HG03108 (cell line): ENCODE measurements around the gene MMP14.
A peak's percentile ranks its signal among the peaks of the same experiment; 100 is the strongest.
"Not testable (repeated sequence)": the region's sequence is repeated elsewhere in the genome, so short reads cannot be mapped to it uniquely, and the experiment has no call there.

Experiments used
- ATAC-seq: cut with Tn5 transposase; IDR thresholded peaks from one replicate; pipeline ENCODE4 v1.9.1; 2021; ENCODE audit warnings: moderate library complexity; ENCODE audit not compliant: unreplicated experiment

MMP14 gene

GRCh38 chr14:22836301-22837113 is at the start of gene MMP14:
TSS of gene MMP14 (plus strand) at chr14:22836585. CDS start at chr14:22836818, 233 bp downstream.
- no peak for ATAC-seq

GRCh38 chr14:22786685-22787084 is 49.7 kb upstream of the MMP14 start:
- no peak for ATAC-seq

- ATAC-seq: no peak
Observed at GRCh38 chr14:22791301-22791700, 45.1 kb upstream of the MMP14 start.

GRCh38 chr14:22792158-22792557 is 44.2 kb upstream of the MMP14 start:
- no peak for ATAC-seq

GRCh38 chr14:22793550-22793949 is 42.8 kb upstream of the MMP14 start:
- not testable (repeated sequence) for ATAC-seq

- ATAC-seq: no peak
Observed at GRCh38 chr14:22793976-22794375, 42.4 kb upstream of the MMP14 start.

- no peak for ATAC-seq
Observed at GRCh38 chr14:22794551-22794951, 41.8 kb upstream of the MMP14 start.

GRCh38 chr14:22796087-22796707 is 40.2 kb upstream of the MMP14 start:
- peak; percentile 63 for ATAC-seq

- ATAC-seq: no peak
Observed at GRCh38 chr14:22797017-22797917, 39.1 kb upstream of the MMP14 start.

- no peak for ATAC-seq
Observed at GRCh38 chr14:22798528-22798927, 37.9 kb upstream of the MMP14 start.

- ATAC-seq: no peak
Observed at GRCh38 chr14:22800346-22800745, 36.0 kb upstream of the MMP14 start.

GRCh38 chr14:22801716-22802115 is 34.7 kb upstream of the MMP14 start:
- ATAC-seq: no peak

GRCh38 chr14:22802860-22803686 is 33.3 kb upstream of the MMP14 start:
- ATAC-seq: no peak

GRCh38 chr14:22803687-22803974 is 32.8 kb upstream of the MMP14 start:
- ATAC-seq: no peak

GRCh38 chr14:22805235-22805634 is 31.1 kb upstream of the MMP14 start:
- ATAC-seq: not testable (repeated sequence)

- no peak for ATAC-seq
Observed at GRCh38 chr14:22807432-22808087, 28.8 kb upstream of the MMP14 start.

- no peak for ATAC-seq
Observed at GRCh38 chr14:22808388-22809209, 27.8 kb upstream of the MMP14 start.

GRCh38 chr14:22811722-22812121 is 24.7 kb upstream of the MMP14 start:
- no peak for ATAC-seq

GRCh38 chr14:22812744-22813143 is 23.6 kb upstream of the MMP14 start:
- no peak for ATAC-seq
